ENCODE measurements around the gene PCDHAC1. TPM values are rescaled to one million over a fixed set of nuclear protein-coding genes. Genes with fewer than 3 reads are reported as not detected.
"Not testable (repeated sequence)": the region's sequence is repeated elsewhere in the genome, so short reads cannot be mapped to it uniquely, and the experiment has no call there.

The PCDHAC1 gene, protein sequence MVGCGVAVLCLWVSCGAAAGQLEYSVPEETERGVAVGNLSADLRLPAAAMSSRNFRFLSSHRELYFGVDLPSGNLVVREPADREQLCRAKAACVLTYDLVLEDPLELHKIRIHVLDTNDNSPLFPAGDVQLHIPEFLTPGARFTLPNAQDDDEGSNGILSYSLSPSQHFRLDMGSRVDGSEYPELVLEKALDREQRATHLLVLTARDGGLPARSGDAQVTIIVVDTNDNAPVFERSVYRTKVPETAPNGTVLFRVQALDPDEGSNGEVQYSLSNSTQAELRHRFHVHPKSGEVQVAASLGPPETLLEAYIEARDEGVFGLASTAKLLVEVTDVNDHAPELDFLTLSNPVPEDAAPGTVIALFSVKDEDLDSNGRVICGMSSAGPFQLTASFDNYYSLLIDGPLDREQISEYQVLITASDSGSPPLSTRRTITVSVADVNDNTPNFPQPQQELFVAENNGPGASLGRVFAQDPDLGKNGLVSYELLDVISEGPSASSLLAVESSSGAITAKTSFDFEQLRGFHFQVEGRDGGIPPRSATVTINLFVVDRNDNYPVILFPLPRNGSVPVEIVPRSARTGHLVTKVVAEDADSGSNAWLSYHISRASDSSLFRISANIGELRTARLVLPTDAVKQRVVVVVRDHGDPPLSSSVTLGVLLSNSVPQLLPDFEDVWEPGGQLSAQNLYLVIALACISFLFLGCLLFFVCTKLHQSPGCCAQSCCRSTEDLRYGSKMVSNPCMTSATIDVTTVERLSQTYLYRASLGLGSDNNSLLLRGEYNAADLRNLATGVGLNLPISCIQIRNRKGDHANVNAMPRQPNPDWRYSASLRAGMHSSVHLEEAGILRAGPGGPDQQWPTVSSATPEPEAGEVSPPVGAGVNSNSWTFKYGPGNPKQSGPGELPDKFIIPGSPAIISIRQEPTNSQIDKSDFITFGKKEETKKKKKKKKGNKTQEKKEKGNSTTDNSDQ
- total RNA-seq = not detected in 2 replicates

DNA sequence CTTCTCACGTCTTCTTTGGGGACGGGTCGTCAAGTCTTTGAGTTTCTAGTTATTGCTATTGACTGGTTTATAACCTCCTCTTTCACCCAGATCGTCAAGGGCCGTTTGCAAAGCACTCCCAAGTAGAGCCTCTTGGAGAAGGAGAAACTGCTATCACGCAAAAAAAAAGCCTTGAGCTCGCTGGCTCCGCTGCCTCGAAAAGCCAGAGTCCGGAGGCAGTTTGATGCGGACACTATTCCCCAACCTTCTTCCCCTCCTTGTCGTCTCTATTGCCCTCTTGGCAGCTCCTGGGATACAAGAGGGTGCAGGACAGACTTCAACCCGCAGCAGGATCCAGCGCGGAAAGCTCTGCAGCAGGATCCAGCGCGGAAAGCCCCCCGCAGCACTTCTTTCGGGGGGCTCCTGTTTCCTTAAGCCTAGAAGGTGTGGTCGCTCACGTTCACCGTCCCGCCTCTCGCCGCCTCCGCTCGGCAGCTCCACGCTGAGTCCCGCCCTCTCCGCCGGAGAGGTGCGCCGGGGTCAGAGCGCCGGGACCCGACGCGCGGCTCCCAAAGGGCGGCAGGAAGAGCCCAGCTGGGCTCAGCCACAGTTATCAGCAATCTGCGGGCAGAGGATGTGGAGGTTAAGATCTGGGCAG is at the start of gene PCDHAC1:
TSS of gene PCDHAC1 (plus strand) at position 494 of the 637 bp plus-strand sequence. CDS start 594 bp downstream, outside the sequence.
- intact Hi-C loops (cut with micrococcal nuclease) = no loop called here

DNA sequence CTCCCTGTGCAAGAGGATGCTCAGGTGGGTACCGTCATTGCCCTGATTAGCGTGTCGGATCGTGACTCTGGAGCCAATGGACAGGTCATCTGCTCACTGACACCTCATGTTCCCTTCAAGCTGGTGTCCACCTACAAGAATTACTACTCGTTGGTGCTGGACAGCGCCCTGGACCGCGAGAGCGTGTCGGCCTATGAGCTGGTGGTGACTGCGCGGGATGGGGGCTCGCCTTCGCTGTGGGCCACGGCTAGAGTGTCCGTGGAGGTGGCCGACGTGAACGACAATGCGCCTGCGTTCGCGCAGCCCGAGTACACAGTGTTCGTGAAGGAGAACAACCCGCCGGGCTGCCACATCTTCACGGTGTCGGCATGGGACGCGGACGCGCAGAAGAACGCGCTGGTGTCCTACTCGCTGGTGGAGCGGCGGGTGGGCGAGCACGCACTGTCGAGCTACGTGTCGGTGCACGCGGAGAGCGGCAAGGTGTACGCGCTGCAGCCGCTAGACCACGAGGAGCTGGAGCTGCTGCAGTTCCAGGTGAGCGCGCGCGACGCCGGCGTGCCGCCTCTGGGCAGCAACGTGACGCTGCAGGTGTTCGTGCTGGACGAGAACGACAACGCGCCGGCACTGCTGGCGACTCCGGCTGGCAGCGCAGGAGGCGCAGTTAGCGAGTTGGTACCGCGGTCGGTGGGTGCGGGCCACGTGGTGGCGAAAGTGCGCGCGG is 49.4 kb upstream of the PCDHAC1 start:
- intact Hi-C loops (cut with micrococcal nuclease) = not testable (repeated sequence)

GRCh38 chr5:140877262-140877581 is 48.9 kb upstream of the PCDHAC1 start:
- intact Hi-C loops (cut with micrococcal nuclease) = no loop called here

DNA sequence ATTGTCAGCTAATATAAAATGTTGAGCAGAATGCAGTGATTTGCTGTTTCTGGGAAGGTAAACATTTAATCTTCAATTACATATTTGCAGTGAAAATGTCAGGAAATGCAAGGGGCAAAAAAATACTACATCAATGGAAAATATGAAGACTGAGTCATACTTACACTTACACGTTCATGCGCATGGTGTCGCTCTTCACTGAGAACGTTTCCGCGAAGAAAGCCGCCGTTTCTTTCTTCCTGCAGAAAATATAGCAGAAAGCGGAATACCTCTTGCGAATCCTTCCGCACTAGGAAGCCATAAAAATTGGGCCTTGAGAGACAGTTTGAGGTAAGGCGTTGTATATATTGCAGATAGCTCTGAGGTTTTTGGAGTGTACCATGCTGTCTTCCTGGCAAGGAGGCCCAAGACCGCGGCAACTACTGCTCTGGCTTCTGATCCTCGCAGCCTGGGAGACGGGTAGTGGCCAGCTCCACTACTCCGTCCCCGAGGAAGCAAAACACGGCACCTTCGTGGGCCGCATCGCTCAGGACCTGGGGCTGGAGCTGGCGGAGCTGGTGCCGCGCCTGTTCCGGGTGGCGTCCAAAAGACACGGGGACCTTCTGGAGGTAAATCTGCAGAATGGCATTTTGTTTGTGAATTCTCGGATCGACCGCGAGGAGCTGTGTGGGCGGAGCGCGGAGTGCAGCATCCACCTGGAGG is 44.1 kb upstream of the PCDHAC1 start, which contains the start of gene PCDHA13:
TSS of gene PCDHA13 (plus strand) at position 236 of the 702 bp plus-strand sequence. CDS start at position 381, 145 bp downstream.
- intact Hi-C loops (cut with micrococcal nuclease) = loop anchor here (5.0 to 10.0 kb wide), 2 partner anchors 90 to 273 kb away; partner anchors contain the start of genes PCDHA2 and PCDHB6

DNA sequence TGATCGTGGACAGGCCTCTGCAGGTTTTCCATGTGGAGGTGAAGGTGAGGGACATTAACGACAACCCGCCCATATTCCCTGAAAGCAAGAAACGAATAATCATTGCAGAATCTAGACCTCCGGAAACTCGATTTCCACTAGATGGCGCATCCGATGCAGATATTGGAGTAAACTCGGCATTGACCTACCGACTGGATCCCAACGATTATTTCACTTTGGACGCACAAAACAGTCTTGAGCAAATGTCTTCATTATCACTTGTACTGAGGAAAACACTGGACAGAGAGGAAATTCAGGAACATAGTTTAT is 43.6 kb upstream of the PCDHAC1 start:
- intact Hi-C loops (cut with micrococcal nuclease) = loop anchor here (5.0 to 10.0 kb wide), 2 partner anchors 90 to 272 kb away; partner anchors contain the start of genes PCDHA2 and PCDHB6

DNA sequence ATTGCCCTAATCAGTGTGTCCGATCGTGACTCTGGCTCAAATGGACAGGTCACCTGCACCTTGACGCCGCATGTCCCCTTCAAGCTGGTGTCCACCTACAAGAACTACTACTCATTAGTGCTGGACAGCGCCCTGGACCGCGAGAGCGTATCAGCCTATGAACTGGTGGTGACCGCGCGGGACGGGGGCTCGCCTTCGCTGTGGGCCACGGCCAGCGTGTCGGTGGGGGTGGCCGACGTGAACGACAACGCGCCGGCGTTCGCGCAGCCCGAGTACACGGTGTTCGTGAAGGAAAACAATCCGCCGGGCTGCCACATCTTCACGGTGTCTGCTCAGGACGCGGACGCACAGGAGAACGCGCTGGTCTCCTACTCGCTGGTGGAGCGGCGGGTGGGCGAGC is 42.7 kb upstream of the PCDHAC1 start:
- intact Hi-C loops (cut with micrococcal nuclease) = loop anchor here (5.0 to 10.0 kb wide), 2 partner anchors 91 to 271 kb away; partner anchors contain the start of genes PCDHA2 and PCDHB6

- intact Hi-C loops (cut with micrococcal nuclease) = loop anchor here (5.0 to 10.0 kb wide), 2 partner anchors 92 to 271 kb away; partner anchors contain the start of genes PCDHA2 and PCDHB6
Measured at GRCh38 chr5:140883927-140884697, 42.0 kb upstream of the PCDHAC1 start.

DNA sequence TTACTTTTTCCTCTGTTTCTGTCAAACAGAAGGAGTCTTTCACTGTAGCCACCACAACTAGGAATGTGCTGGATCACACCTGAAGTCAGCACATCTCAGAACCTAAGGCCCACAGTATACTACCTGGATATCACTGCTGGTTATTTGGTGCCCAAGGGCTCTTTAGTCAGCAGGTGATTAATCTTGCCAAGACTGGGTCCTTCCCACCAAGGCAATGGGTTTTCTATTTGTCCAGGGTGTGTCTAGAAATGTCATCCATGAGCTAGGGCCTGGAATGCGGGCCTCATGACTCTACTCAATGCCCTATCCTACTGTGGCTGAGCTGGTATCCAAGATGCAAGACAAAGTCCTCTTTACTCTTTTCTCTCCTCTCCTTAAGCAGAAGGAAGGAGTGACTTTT is 9.8 kb upstream of the PCDHAC1 start:
- intact Hi-C loops (cut with micrococcal nuclease) = no loop called here

DNA sequence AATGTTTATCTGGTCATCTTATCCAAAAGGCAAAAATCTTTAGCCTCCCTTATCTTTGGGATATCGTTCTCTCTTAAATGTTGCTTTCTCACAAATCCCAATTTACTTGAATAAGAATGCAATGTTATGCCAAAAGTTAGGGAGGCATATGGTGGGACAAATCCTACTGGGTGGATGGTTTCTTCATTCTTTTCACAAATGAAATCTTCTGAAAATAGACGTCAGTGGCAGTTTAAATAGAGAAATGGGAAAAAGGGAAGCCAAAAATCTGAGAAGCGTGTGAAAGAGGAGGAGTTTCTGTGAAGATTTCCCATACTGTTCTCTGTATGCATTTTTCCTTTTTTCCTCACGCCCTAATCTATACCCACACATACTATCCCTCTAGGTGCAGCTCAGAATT is 2.5 kb upstream of the PCDHAC1 start:
- intact Hi-C loops (cut with micrococcal nuclease) = no loop called here

GRCh38 chr5:140926443-140927227 is 536 bp downstream of the PCDHAC1 start:
- intact Hi-C loops (cut with micrococcal nuclease) = no loop called here

- intact Hi-C loops (cut with micrococcal nuclease) = no loop called here
Measured at GRCh38 chr5:140927228-140927573, 1.1 kb downstream of the PCDHAC1 start.

DNA sequence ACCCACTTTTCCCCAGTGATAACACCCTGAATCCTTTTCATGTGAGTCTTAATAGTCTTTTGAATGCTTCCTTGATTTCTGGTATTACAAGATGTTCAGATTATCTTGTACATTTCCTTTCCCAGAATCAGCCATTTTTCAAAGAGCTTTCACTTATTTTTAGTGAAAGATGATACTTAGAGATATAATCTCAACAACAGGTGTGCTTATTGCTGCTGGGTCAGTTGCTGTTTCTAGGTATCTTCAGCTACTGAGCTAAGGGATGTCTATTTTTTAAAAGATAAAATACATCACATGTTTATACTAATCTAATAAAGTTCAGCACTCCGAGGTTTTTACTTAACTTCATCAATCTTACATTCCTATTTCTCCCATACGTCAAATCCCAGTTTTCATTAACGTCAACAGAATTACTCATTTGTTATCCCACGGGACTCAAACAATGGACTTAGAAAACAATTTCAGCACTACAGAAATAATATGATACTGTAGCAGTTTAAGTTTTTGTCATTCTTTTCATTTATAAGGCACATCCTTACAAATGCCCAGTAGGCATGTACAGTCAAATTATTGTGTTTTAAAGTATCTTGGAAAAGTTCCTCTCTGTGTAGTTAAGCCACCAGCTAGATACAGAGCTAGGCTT is 9.0 kb downstream of the PCDHAC1 start:
- intact Hi-C loops (cut with micrococcal nuclease) = no loop called here

DNA sequence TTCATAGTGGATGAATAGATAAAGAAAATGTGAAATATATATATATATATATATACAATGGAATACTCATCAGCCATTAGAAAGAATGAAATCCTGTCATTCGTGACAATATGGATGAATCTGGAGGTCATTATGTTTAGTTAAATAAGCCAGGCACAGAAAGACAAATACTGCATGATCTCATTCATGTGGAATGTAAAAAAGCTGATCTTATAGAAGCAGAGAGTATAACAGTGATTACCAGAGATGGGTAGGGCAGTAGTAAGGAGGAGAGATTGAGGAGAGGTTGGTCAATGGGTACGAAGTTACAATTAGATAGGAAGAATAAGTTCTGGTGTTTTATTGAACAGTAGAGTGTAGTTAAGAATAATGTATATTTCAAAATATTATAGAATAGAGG is 20.5 kb downstream of the PCDHAC1 start:
- intact Hi-C loops (cut with micrococcal nuclease) = no loop called here

DNA sequence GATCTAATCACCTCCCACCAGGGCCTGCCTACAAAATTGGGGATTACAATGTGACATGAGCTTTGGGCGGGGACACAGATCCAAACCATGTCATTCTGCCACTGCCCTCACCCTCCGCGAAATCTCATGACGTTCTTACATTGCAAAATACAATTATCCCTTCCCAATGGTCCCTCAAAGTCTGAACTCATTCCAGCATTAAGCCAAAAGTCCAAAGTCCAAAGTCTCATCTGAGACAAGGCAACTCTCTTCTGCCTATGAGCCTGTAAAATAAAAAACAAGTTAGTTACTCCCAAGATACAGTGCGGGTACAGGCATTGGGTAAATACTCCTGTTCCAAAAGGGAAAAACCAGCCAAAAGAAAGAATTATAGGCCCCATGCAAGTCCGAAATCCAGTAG is 25.5 kb downstream of the PCDHAC1 start:
- intact Hi-C loops (cut with micrococcal nuclease) = no loop called here

DNA sequence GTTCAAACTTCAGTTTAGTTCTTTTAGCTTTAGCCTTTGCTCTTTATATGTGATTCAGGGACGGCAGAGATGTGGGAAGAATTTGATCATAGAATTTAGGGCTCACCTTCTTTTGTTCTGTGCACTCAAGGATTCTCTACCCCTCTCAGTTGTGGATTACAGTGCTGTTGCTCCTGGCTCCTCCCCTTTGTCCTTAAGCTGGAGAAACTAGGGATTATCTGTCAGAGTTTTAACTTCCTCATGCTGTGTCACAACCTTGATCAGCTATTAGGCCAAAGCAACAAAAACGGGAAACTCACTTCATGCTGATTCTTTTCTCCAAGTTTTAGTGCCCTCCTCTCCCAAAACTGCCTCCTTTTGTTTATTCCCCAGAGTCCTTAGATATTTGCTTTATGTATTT is 27.1 kb downstream of the PCDHAC1 start:
- intact Hi-C loops (cut with micrococcal nuclease) = no loop called here

- intact Hi-C loops (cut with micrococcal nuclease) = no loop called here
Measured at GRCh38 chr5:140962190-140962589, 36.1 kb downstream of the PCDHAC1 start.

DNA sequence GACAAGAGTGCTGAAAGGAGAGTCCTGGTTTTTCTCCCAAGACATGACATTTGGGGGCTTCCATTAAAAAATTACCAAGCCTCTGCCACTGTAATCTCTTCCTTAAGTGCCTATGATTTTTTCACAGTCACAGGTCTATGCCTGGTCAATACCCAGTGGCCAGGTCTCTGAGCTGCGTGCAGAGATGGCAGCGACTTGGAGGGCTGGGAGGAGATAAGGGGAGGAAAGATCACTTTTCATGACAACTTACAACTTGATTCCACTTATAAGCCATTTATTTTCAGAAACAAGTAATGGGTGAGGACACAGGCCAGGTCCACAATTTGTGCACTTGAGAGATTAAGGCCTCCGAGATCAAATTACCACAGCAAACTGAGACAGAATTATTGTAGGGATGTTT is 38.3 kb downstream of the PCDHAC1 start:
- intact Hi-C loops (cut with micrococcal nuclease) = no loop called here

DNA sequence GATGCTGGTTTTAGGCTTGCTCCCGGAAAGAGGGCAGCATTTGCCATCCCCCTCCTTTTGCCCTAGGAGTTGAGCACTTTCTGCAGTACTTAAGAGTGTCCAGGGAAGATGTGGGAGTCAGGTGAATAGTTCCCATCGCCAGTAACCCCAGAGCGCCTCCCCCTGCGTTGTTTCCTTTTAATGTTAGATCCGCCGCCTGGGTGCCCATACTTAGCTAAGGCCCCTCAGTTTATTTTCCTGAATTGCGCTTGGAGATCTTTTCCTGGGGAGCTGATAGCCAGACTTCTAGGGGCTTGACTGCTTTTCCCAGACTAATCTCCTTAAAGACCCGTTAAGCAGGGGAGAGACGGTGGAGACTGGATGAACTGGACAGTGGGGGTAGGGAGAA is 39.8 kb downstream of the PCDHAC1 start:
- intact Hi-C loops (cut with micrococcal nuclease) = no loop called here
